Common myeloid progenitor, CD34-positive (primary cell): ENCODE measurements around the gene WDR91.

Experiments used
- CTCF ChIA-PET: fragments of 350-600 bp; sonication (Branson Sonifier 250); formaldehyde crosslinking; loops from one replicate; lab custom pipeline; 2021; ENCODE audit warnings: antibody characterized with exemption; lab: Charles Lee
- POLR2A ChIA-PET: fragments of 350-600 bp; sonication (Branson Sonifier 250); formaldehyde crosslinking; loops from one replicate; lab custom pipeline; 2021; ENCODE audit warnings: antibody characterized with exemption; lab: Charles Lee
- DNase-seq, 3 donors: peaks; one replicate each; pipeline versions ENCODE4 v3.0.0 to v3.0.0-alpha.2; 2013
- H3K27ac ChIP-seq, 2 experiments: 1 replicate in 1 of 2; 2 replicates in 1 of 2; pipeline ENCODE4 v1.7.0; 2013; ENCODE audit warnings: inconsistent platforms in 2 of 2, low read length in 2 of 2, mild to moderate bottlenecking in 2 of 2, low read depth in 1 of 2, moderate library complexity in 1 of 2; ENCODE audit not compliant: severe bottlenecking in 2 of 2, insufficient read depth in 1 of 2, poor library complexity in 1 of 2
- H3K27me3 ChIP-seq, 5 experiments: replicated peaks in 2 of 5; 1 replicate in 3 of 5; 2 replicates in 2 of 5; pipeline versions ENCODE4 v1.6.1 to v1.7.0; 2013; ENCODE audit warnings: low read length in 4 of 5, mild to moderate bottlenecking in 2 of 5, moderate library complexity in 2 of 5, inconsistent platforms in 1 of 5; ENCODE audit not compliant: insufficient read depth in 5 of 5, control insufficient read depth in 4 of 5
- H3K36me3 ChIP-seq, 4 experiments: 1 replicate in 2 of 4; 2 replicates in 2 of 4; pipeline versions ENCODE4 v1.6.1 to v1.7.0; 2013; ENCODE audit warnings: low read length in 3 of 4, control low read depth in 1 of 4, mild to moderate bottlenecking in 1 of 4; ENCODE audit not compliant: control insufficient read depth in 4 of 4, insufficient read depth in 4 of 4
- H3K4me1 ChIP-seq, 4 experiments: 1 replicate in 3 of 4; 2 replicates in 1 of 4; pipeline versions ENCODE4 v1.6.1 to v1.7.1; 2013; ENCODE audit warnings: low read length in 3 of 4, mild to moderate bottlenecking in 3 of 4, control low read depth in 1 of 4, inconsistent platforms in 1 of 4, moderate library complexity in 1 of 4; ENCODE audit not compliant: control insufficient read depth in 4 of 4, insufficient read depth in 4 of 4; ENCODE audit errors: control extremely low read depth in 1 of 4
- H3K4me3 ChIP-seq, 7 experiments: 1 replicate in 4 of 7; 2 replicates in 3 of 7; pipeline versions ENCODE4 v1.5.1 to v1.7.0; 2013; ENCODE audit warnings: mild to moderate bottlenecking in 7 of 7, low read length in 6 of 7, moderate library complexity in 6 of 7, inconsistent platforms in 2 of 7, low read depth in 2 of 7, control low read depth in 1 of 7; ENCODE audit not compliant: insufficient read depth in 4 of 7, control insufficient read depth in 1 of 7; ENCODE audit errors: extremely low read depth in 1 of 7
- H3K9me3 ChIP-seq, 5 experiments: 1 replicate in 4 of 5; 2 replicates in 1 of 5; pipeline versions ENCODE4 v1.6.1 to v1.7.1; 2013; ENCODE audit warnings: low read length in 4 of 5, mild to moderate bottlenecking in 2 of 5, inconsistent platforms in 1 of 5, low read depth in 1 of 5, moderate library complexity in 1 of 5; ENCODE audit not compliant: control insufficient read depth in 4 of 5, insufficient read depth in 2 of 5; ENCODE audit errors: control extremely low read depth in 1 of 5
- WGBS: methylation state at CpG from one replicate; pipeline ENCODE4 v1.1.5; 2013; ENCODE audit not compliant: insufficient coverage; 5-methylcytosine and 5-hydroxymethylcytosine counted together

The WDR91 gene

DNA sequence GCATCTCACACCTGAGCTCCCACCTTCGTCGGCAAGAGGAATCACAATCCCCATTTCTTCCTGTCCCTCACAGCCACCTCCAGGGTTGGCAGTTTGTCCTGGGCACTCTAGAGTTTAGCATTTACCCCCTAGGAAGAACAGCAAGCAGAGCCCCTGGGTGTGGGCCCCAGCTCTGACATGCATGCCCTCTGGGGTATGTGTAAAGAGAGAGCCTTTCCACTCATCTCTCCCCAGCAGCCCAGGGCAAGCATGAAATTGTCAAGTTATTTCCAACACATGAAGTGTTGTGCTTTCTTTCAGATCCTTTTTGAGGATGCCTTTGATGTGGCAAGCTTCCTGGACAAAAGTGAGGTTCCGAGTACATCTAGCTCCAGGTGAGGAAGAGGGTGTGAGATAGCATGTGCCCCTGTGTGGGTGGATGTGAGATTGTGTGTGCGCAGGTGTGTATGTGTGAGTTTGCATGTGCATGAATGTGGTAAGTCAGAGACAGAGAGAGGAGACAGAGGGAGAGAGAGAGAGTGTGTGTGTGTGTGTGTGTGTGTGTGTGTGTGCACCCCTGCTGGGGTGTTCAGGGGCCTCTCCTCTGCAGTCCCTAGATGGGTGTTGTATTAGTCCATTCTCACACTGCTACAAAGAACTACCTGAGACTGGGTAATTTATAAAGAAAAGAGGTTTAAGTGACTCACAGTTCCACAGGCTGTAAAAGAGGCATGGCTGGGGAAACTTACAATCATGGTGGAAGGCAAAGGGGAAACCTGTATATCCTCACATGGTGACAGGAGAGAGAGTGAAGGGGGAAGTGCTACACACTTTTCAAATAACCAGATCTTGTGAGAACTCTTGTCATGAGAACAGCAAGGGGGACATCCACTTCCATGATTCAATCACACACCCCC lies 40.4 kb upstream of the WDR91 start:
- H3K27me3 ChIP-seq = no peaks in the 10 kb centered on the region
- H3K27ac ChIP-seq = no peak overlapping the region
- no peaks in the 10 kb centered on the region for H3K9me3 ChIP-seq
- ChIA-PET POLR2A (no interaction called here), CTCF (interaction anchor here (1.0 kb wide), 1 partner anchor 10 kb away, joined by 4 read pairs; no protein-coding TSS in a partner anchor)
- peaks cover 10 to 34% (median 24%) of the 10 kb centered on the region in 4 experiments for H3K4me1 ChIP-seq
- peak in 2 of 3 donors; percentile 50 to 60 for DNase-seq
- 94% methylated on average over 3 of the region's 4 CpGs for WGBS
- no peak overlapping the region for H3K4me3 ChIP-seq
- no peaks in the 10 kb centered on the region for H3K36me3 ChIP-seq

GRCh38 chr7:135248546-135248945 lies 37.2 kb upstream of the WDR91 start:
- Histone ChIP-seq H3K9me3 (no peaks in the 10 kb centered on the region), H3K4me3 (no peak overlapping the region), H3K36me3 (no peaks in the 10 kb centered on the region), H3K4me1 (peaks cover 1 to 13% (median 5%) of the 10 kb centered on the region in 4 experiments), H3K27me3 (peaks cover 0 to 2% (median 0%) of the 10 kb centered on the region in 5 experiments), H3K27ac (no peak overlapping the region)
- CTCF ChIA-PET = interaction anchor here (0.5 to 1.3 kb wide), 2 partner anchors 10 to 26 kb away, joined by 3 read pairs; no protein-coding TSS in a partner anchor
- no peak for DNase-seq
- 92% methylated on average over 3 of the region's 3 CpGs for WGBS
- POLR2A ChIA-PET = no interaction called here

- Histone ChIP-seq H3K27ac (no peak overlapping the region), H3K36me3 (no peaks in the 10 kb centered on the region), H3K27me3 (peaks cover 0 to 2% (median 0%) of the 10 kb centered on the region in 5 experiments), H3K4me3 (no peak overlapping the region), H3K4me1 (peaks cover 0 to 9% (median 2%) of the 10 kb centered on the region in 4 experiments), H3K9me3 (no peaks in the 10 kb centered on the region)
- ChIA-PET POLR2A (no interaction called here), CTCF (interaction anchor here (0.5 to 1.3 kb wide), 2 partner anchors 9 to 27 kb away, joined by 3 read pairs; no protein-coding TSS in a partner anchor)
- no peak for DNase-seq
- 97% methylated on average over 22 of the region's 22 CpGs for WGBS
Measured at GRCh38 chr7:135247746-135248471, 36.6 kb upstream of the WDR91 start.

DNA sequence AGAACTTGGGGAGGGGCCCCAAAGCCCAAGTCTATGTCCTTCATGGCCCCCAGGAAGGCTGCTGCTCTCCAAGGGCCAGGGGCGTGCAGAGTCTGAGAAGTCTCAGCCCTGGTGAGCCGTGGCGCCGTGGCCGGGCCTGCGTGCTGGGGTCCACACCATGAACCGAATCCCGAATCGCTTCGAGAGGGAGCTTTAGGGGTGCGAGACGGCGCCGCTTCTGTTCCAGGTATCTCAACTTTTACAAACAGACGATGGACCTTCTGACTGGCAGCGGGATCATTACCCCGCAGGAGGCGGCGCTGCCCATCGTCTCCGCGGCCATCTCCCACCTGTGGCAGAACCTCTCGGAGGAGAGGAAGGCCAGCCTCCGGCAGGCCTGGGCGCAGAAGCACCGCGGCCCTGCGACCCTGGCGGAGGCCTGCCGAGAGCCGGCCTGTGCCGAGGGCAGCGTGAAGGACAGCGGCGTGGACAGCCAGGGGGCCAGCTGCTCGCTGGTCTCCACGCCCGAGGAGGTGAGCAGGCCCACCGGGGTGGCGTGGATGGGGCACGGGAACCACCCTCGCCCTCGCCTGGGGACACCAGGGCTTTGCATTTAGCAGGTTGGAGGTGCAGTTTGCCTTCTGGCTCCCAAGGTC lies 35.0 kb upstream of the WDR91 start:
- H3K27ac ChIP-seq = no peak overlapping the region
- no peaks in the 10 kb centered on the region for H3K36me3 ChIP-seq
- WGBS = 97% methylated on average over 43 of the region's 43 CpGs
- no peak for DNase-seq
- POLR2A ChIA-PET = no interaction called here
- no peaks in the 10 kb centered on the region for H3K4me1 ChIP-seq
- peaks cover 0 to 2% (median 0%) of the 10 kb centered on the region in 5 experiments for H3K27me3 ChIP-seq
- CTCF ChIA-PET = no interaction called here
- no peaks in the 10 kb centered on the region for H3K9me3 ChIP-seq
- no peak overlapping the region for H3K4me3 ChIP-seq

DNA sequence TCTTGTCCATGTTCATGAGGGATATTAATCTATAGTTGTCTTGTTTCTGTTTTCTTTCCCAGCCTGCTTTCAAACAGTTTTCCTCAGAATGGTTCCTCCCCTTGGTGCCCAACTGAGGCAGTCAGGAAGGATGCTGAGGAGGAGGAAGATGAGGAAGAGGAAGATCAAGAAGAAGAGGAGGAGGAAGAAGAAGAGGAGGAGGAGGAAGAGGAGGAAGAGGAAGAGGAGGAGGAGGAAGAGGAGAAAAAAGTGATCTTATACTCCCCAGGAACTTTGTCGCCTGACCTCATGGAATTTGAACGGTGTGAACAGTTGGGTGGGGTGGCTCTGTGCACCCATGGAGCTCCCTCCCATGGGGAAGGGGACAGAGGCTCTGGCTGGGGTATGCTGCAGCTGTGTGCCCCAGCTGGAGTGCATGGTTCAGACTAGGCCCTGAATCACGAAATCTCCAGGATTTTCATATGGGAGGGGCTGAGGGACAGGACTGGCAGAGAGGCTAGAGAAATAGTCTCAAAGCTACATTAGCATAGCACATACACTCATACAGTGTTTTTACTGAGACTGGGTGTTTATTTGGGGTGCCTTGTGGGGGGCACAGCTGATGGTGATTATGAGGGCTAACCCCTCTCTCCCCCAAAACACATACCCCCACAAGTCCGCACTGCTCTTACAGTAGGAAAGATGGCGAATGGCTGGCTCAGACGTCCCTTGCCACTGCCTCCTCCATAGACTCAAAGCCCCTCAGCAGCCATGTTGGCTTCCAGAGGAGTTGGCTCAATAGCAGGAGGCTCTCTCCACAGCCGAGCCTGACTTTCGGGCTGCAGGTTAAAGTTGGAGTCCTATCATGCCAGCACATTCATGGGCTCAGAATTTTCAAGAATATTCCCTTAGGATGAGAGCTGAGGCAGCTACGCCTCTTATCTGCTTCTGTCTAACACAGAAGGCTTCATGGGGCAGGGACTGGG lies 34.2 kb upstream of the WDR91 start:
- no peak for DNase-seq
- POLR2A ChIA-PET = no interaction called here
- no peaks in the 10 kb centered on the region for H3K36me3 ChIP-seq
- H3K4me1 ChIP-seq = no peaks in the 10 kb centered on the region
- H3K9me3 ChIP-seq = no peaks in the 10 kb centered on the region
- H3K4me3 ChIP-seq = no peak overlapping the region
- H3K27me3 ChIP-seq = peaks cover 0 to 2% (median 0%) of the 10 kb centered on the region in 5 experiments
- H3K27ac ChIP-seq = no peak overlapping the region
- WGBS = 100% methylated on average over 7 of the region's 9 CpGs
- CTCF ChIA-PET = interaction anchor here (2.0 kb wide), 1 partner anchor 10 kb away, joined by 13 read pairs; no protein-coding TSS in a partner anchor

DNA sequence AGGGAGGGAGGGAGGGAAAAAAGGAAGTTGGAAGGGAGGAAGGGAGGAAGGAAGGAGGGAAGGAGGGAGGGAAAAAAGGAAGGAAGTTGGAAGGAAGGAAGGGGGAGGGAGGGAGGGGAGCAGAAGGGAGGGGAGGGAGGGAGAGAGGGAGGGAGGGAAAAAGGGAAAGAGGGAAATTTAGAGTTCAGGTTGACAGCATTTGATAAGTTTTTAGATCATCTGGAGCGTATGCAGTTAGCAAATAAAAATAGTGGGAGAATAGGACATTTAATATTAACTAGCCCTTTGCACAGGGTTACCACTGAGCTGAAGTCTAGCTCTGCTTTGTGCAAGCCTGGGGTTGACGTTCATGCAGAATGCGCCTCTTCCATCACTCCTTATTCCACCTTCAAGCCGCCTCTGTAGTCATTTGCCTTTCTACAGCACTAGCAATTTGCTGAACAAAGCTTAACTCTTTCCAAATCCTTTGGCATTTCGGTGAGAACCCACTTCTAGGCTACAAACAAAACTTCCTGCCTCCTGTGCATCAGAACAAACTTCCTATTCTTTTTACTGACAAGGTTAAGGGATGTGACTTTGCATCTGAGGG lies 30.9 kb upstream of the WDR91 start:
- DNase-seq = no peak
- no peaks in the 10 kb centered on the region for H3K9me3 ChIP-seq
- no peak overlapping the region for H3K4me3 ChIP-seq
- peaks cover 0 to 2% (median 0%) of the 10 kb centered on the region in 4 experiments for H3K4me1 ChIP-seq
- no peaks in the 10 kb centered on the region for H3K36me3 ChIP-seq
- no peak overlapping the region for H3K27ac ChIP-seq
- peaks cover 0 to 2% (median 0%) of the 10 kb centered on the region in 5 experiments for H3K27me3 ChIP-seq
- ChIA-PET POLR2A (no interaction called here), CTCF (interaction anchor here (2.1 kb wide), 1 partner anchor 9 kb away, joined by 4 read pairs; no protein-coding TSS in a partner anchor)
- WGBS = 96% methylated on average over 4 of the region's 5 CpGs
